ENCODE measurements around the gene MYORG.

MYORG gene

DNA sequence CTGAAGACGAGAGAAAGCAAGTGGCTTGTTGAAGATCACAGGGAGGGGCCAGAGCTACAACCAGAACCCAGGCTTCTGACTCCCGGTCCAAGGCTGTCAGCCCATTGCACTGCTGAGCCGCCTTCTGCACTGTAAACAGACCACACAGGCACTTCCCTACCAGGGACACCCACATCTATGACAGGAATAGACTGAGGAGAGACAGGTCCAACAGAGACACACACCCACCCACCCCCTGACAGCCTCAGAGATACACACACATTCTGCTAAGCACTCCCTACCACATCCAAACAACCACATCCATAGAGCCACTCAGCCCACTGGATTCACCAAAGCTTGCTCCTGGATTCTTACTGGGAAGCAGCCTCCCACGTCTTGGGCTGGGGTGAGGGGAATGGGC is 23.0 kb upstream of the MYORG start:
- DNase-seq, result no peak
- no peak for TF ChIP-seq GATA1 (IDR thresholded peaks at IDR 0.05; ENCODE audit: low read depth, low read length)
- no peak for TF ChIP-seq POLR2A (IDR thresholded peaks at IDR 0.05; ENCODE audit: low read length)

DNA sequence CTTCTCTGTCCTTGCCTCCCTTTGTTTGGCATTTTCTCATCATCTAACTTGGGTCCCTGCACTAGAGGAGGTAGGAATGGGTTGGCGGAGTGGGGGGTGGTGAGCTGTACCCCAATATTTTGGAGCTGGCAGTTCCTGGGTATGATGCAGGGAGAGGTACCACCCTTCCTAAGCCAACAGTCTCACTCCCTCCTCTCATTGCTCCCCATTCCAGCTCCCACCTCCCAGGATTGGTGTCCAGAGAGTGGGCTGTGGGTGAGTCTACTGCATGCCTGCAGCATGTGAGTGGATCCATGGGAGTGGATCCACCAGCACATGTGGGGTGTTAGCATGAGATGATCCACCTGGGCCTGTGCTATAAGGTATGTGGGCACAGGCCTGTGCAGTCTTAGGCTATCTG is 22.2 kb upstream of the MYORG start:
- DNase-seq, result no peak

DNA sequence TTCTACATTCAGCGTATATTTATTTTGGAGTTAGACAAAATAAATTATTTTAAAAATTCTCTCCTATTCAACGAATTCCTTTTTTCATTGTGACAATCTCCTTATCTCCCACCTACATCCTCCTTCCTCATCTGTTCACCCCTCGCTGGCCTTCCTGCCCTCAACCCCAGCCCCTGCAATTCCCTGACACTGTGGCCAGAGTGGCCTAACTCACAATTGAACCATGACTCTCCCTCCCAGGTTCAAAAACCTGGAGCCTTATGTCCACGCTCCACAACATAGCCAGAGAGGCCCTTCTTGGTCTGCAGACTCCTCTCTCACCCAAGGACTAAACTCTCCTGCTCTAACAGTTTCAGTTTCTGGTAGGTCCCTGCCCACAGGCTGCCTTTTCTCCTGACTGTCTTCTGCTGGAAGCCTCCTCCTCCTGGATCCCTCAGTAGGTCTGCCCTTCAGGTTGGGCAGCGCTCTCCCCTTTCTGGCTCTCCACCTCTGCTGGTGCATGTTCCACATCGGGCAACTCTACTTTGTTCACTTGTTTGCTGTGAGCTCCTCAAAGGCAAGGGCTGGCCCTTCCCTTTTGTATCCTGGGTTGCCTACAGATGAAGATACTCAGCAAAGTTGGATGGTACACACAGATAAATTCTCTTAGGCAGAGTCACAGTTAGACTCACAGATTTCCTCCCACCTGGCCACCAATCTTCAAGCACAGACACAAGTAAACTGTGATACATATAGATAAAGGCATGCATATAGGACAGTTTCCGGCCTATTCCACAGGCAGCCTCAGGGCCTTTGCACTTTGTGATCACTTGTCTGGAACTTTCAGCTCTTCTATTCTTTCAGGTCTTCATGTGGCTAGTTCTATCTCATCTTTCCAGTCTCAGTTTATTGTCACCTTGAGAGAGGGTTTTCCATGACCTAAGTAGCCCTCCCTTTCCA is 19.8 kb upstream of the MYORG start:
- TF ChIP-seq GATA1 (IDR thresholded peaks at IDR 0.05; ENCODE audit: low read depth, low read length), result no peak

More for the DNA sequence above, 22.2 kb upstream of the MYORG start:
- no peak for TF ChIP-seq GATA1 (IDR thresholded peaks at IDR 0.05; ENCODE audit: low read depth, low read length)

DNA sequence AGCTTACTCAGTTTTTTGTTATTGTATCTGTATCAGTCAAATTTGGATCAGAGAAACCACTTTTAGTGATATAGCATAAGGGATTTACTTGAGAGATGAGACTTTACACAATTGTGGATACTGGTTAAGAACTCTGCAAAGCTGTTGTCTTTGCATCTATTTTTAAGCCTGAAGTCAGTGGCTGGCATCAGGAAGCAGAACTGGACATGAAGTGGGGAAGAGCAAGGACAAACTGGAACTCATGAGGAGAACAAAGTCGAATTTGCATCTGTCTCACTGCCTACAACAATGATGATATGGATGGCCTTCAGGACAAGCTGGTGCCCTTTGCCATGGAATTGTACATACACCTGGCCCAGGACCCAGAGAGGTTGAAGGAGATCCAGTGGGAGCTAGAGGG is 15.8 kb upstream of the MYORG start:
- TF ChIP-seq POLR2A (IDR thresholded peaks at IDR 0.05; ENCODE audit: low read length) (no peak), GATA1 (IDR thresholded peaks at IDR 0.05; ENCODE audit: low read depth, low read length) (no peak)

More for the DNA sequence above, 19.8 kb upstream of the MYORG start:
- no peak for DNase-seq

DNA sequence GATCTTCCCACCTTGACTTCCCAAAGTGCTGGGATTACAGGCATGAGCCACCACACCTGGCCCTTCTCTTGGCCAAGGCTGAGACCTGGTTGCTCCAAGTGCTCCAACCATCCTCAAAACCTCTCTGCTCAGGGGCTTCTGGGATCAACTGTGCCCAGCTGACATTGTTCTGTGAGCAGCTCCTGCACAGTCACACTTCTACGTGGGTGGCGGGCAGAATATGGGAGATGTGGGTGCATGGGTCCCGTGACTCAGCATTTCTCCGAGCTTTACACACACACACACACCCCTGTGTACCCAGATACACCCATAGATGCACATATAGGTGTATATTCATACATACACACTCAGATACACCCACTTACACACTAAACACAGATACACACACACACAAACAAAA is 10.5 kb upstream of the MYORG start:
- TF ChIP-seq POLR2A (IDR thresholded peaks at IDR 0.05; ENCODE audit: low read length) (no peak), GATA1 (IDR thresholded peaks at IDR 0.05; ENCODE audit: low read depth, low read length) (no peak)
- DNase-seq, result no peak

More for the DNA sequence above, 15.8 kb upstream of the MYORG start:
- no peak for DNase-seq

DNA sequence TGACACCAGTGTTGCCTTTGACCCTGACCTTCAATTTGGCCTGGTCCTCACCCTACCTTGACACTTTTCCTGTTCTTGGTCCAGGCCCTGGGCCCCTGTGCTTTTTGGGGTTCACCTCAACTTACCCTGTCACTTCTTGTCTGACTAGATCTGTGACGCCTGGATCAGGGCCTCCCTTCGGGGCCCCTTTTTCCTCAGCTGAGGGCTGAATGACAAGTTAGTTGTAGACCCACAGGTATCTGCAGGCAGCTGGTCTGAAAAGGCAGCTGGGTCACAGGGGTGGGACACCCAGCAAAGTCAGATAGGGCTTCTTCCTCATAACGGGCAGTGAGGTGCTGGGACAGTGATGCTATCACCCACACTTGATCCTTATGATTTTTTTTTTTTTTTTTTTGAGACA is 10.0 kb upstream of the MYORG start:
- no peak for DNase-seq
- no peak for TF ChIP-seq POLR2A (IDR thresholded peaks at IDR 0.05; ENCODE audit: low read length)
- no peak for TF ChIP-seq GATA1 (IDR thresholded peaks at IDR 0.05; ENCODE audit: low read depth, low read length)

DNA sequence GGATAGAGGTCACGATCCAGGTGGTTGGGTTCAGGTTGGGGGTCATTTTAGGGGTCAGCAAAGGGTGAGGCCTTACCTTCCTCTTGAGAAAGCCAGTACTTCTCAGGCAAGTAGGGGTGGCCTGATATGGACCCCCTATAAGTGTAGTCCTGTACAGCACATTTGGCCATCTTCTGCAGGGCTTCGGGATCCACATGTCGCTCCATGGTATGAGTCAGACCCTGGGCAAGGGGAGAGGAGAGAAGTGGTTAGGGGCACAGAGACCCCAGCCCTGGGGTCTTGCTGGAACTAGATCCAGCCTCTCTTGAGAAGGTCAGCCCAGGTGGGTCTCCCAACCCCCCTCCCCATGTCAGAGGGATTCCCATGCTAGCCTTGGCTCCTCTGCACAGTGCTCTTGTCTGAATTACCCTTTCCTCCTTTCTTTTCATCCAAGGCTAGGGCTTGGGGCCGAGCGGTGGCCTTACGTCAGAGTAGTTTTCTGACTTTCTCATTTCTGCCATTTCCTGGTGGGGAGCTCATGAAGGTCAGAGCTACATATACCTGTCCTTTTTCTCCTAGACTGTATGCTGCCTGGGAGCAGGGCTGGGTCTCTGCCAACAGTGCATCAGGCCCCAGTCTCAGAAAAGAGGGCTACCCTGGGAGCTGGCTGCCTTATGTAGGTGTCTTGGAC is 9.0 kb upstream of the MYORG start:
- TF ChIP-seq GATA1 (IDR thresholded peaks at IDR 0.05; ENCODE audit: low read depth, low read length) (no peak), POLR2A (IDR thresholded peaks at IDR 0.05; ENCODE audit: low read length) (no peak)
- DNase-seq, result no peak

DNA sequence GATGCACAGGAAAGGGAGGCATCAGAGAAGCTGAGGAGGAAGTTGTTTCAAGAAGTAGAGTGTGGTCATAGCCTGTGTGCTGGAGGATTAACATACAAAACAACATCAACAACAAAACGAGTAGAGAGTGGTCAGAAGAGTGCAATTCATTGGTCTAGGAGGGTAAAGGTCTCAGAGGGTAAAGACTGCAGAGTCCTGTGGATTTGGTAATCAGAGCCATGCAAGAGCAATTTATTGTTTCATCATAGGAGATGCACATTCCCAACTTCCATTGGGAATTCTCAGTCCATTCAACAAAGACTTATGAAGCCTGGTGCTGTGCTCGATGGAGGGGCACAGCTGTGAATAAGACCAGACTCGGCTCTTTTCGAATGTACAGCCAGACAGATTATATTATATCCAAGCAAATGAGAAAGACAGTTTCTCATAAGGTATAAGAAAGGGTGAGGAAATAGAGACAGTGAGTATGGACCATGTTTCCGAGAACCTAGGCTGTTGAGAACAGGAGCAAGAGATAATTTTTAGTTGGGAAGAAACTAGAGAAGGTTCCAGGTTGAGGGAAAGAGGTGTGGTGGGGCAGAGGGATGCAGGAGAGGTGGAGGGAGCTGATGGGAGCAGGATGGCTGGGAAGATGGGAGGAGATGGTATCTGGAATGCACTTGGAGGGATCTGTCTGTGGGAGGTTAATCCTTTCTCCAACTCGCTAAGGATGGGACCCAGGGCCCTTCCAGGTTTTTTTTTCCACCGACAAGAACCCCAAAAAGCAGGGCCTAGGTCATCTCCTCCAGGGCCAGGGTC is 7.9 kb upstream of the MYORG start:
- TF ChIP-seq GATA1 (IDR thresholded peaks at IDR 0.05; ENCODE audit: low read depth, low read length) (no peak), POLR2A (IDR thresholded peaks at IDR 0.05; ENCODE audit: low read length) (no peak)
- DNase-seq, result no peak

DNA sequence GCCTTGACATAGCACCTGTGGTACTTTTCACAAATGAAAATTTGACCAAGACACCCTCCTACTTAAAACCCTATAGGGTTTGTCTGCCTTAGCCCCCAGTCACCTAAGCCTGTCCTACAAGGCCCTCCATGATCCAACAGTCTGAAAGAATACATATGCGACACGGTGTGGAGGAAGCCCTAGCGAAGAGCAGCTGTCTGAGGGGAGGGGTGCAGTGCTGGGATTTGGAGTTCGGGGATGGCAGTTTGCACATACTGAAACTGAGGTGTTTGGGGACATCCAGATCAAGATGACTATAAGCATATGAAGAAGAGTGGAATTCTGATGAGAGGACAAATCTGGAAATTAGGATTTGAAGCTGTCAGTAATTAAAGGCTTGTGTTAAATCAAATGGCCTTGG is 7.2 kb upstream of the MYORG start:
- no peak for DNase-seq
- TF ChIP-seq POLR2A (IDR thresholded peaks at IDR 0.05; ENCODE audit: low read length), result no peak
- TF ChIP-seq GATA1 (IDR thresholded peaks at IDR 0.05; ENCODE audit: low read depth, low read length), result no peak

DNA sequence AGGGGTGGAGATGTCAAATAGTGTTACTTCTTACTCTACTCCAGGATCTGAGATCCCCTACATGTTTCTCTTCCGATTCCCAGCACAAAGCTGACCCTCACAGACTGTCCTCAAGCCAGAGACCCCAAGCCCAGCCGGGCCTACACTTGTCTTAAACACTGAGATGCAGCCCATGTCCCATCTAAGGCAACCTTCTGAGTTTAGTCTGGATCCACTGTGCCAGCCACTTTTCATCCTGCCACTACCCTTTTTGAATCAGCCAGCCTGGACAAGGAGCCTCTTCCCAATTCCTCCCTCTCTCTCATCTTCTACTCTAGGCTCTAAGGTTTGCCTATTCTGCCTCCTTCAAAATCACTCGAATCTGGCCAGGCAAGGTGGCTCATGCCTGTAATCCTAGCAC is 6.2 kb upstream of the MYORG start:
- TF ChIP-seq POLR2A (IDR thresholded peaks at IDR 0.05; ENCODE audit: low read length) (no peak), GATA1 (IDR thresholded peaks at IDR 0.05; ENCODE audit: low read depth, low read length) (no peak)
- DNase-seq, result no peak

DNA sequence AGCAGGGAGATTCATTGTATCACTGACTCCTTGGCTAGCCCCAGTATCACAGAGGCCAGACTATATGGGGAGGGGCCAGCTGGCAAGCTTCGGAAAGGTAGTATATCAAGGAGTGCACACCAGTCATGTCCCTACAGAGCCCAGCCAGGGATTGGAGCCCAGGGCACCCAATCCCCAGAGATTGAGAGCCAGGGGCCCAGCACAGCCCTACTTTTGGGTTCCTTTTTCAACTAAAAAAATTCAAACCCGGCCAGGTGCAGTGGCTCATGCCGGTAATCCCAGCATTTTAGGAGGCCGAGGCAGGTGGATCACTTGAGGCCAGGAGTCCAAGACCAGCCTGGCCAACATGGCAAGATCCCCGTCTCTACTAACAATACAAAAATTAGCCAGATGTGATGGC is 5.4 kb upstream of the MYORG start:
- no peak for DNase-seq
- TF ChIP-seq POLR2A (IDR thresholded peaks at IDR 0.05; ENCODE audit: low read length) (no peak), GATA1 (IDR thresholded peaks at IDR 0.05; ENCODE audit: low read depth, low read length) (no peak)

DNA sequence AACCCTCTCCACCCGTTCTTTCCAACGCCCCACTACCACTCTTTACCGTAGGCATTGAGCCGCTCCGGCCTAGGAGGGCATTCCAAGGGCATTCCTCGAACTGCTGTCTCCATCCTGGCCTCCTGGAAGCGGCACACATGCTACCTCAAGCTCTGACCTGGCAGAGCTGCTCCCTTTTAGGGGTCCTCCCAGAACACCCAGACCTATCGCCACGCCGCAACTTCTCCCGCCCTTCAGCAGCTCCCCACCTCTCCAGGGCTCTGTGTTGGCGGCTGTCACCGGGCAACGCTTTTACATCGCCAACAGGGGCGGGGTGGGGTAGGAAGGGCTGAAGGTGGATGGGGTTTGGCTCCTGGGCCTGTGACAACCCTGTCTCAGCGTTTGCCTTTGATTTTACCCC is 4.6 kb upstream of the MYORG start:
- peak; percentile 48 to 53 for DNase-seq
- TF ChIP-seq GATA1 (IDR thresholded peaks at IDR 0.05; ENCODE audit: low read depth, low read length) (no peak), POLR2A (IDR thresholded peaks at IDR 0.05; ENCODE audit: low read length) (no peak)

DNA sequence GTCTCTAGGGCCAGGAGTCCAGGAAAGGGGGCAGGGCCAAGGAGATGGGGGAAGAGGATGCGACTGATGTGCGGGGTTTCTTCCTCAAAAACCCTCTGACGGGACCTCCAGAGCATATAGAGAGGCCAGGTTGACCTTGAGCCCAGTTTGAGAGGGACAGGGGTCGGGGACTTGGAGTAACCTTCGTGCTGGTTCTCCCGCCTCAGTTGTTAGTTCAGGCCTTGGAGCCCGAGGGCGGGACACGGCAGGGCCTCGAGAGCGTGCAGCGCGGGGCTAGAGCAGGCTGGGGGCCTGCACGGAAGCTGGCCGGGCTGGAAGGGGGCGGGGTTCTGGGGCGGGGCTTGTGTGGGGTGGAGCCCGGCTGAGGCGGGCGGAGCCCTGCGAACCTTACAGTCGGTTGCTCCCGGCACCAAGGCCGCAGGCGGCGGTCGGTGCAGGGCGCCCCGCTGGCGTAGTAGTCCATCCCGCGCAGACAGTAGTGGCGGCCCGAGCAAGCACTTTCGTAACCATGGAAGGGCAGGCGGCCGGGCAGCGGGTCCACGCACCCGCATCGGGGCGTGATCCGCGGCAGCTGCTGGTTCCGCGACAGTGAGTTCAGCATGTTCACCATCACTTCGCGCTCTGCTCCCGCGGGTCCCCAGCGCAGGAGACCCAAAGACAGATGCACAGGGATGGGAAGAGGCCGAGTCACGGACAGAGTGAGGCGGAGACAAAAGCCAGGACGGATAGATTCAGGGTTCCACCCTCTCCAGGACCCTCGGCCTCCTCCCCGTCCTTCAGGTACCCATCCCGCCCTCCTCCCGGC is 4.0 kb upstream of the MYORG start:
- DNase-seq, result peak; percentile 84 to 89
- no peak for TF ChIP-seq POLR2A (IDR thresholded peaks at IDR 0.05; ENCODE audit: low read length)
- no peak for TF ChIP-seq GATA1 (IDR thresholded peaks at IDR 0.05; ENCODE audit: low read depth, low read length)
